ENCODE measurements around the gene EEF1A1. TPM values are rescaled to one million over a fixed set of nuclear protein-coding genes. Genes with fewer than 3 reads are reported as not detected.
"Not testable (repeated sequence)": the region's sequence is repeated elsewhere in the genome, so short reads cannot be mapped to it uniquely, and the experiment has no call there.

The EEF1A1 gene
- total RNA-seq, 1 experiment from 2014 or later = 9,713 TPM

GRCh38 chr6:73548458-73549446, 27.9 kb upstream of the EEF1A1 start:
- intact Hi-C loops (cut with micrococcal nuclease; ENCODE audit: unreplicated experiment) = no loop called here
- BruUV-seq (replicated peaks) = no TSS peak
- CTCF ChIA-PET = no interaction called here
- no peak overlapping the region for H3K4me3 ChIP-seq (ENCODE audit: low read depth, low read length, poor library complexity, severe bottlenecking)
- H3K27me3 ChIP-seq (replicated peaks; ENCODE audit: insufficient read depth, low read depth, low read length, poor library complexity) = no peaks in the 10 kb centered on the region
- no peak overlapping the region for H3K27ac ChIP-seq (ENCODE audit: low read depth, low read length, poor library complexity, severe bottlenecking)
- DNase-seq (ENCODE audit: low spot score) = no peak
- POLR2A ChIA-PET (ENCODE audit: low non-redundant PET) = interaction anchor here (0.6 kb wide), 1 partner anchor 62 kb away, joined by 3 read pairs; no protein-coding TSS in a partner anchor
- no peaks in the 10 kb centered on the region for H3K36me3 ChIP-seq (ENCODE audit: insufficient read depth, low read length, poor library complexity, severe bottlenecking)
- TF ChIP-seq EZH2 (IDR thresholded peaks at IDR 0.05; ENCODE audit: borderline replicate concordance, low read depth, low read length, poor library complexity, severe bottlenecking) (no peak), CTCF (conservative IDR thresholded peaks at IDR 0.05; ENCODE audit: low read depth, low read length) (no peak)
- H3K9me3 ChIP-seq (ENCODE audit: low read depth, low read length, poor library complexity, severe bottlenecking) = no peaks in the 10 kb centered on the region
- H3K4me1 ChIP-seq (ENCODE audit: insufficient read depth, low read length, poor library complexity, severe bottlenecking) = no peaks in the 10 kb centered on the region

GRCh38 chr6:73547036-73547435, 26.2 kb upstream of the EEF1A1 start:
- DNase-seq (ENCODE audit: low spot score) = no peak
- H3K27ac ChIP-seq (ENCODE audit: low read depth, low read length, poor library complexity, severe bottlenecking) = no peak overlapping the region
- no peak overlapping the region for H3K4me3 ChIP-seq (ENCODE audit: low read depth, low read length, poor library complexity, severe bottlenecking)
- ChIA-PET CTCF (no interaction called here), POLR2A (ENCODE audit: low non-redundant PET) (no interaction called here)
- H3K27me3 ChIP-seq (replicated peaks; ENCODE audit: insufficient read depth, low read depth, low read length, poor library complexity) = no peaks in the 10 kb centered on the region
- TF ChIP-seq CTCF (conservative IDR thresholded peaks at IDR 0.05; ENCODE audit: low read depth, low read length) (no peak), EZH2 (IDR thresholded peaks at IDR 0.05; ENCODE audit: borderline replicate concordance, low read depth, low read length, poor library complexity, severe bottlenecking) (no peak)
- intact Hi-C loops (cut with micrococcal nuclease; ENCODE audit: unreplicated experiment) = no loop called here
- BruUV-seq (replicated peaks) = no TSS peak
- no peaks in the 10 kb centered on the region for H3K4me1 ChIP-seq (ENCODE audit: insufficient read depth, low read length, poor library complexity, severe bottlenecking)
- H3K36me3 ChIP-seq (ENCODE audit: insufficient read depth, low read length, poor library complexity, severe bottlenecking) = no peaks in the 10 kb centered on the region
- no peaks in the 10 kb centered on the region for H3K9me3 ChIP-seq (ENCODE audit: low read depth, low read length, poor library complexity, severe bottlenecking)

- H3K36me3 ChIP-seq (ENCODE audit: insufficient read depth, low read length, poor library complexity, severe bottlenecking) = no peaks in the 10 kb centered on the region
- no peak for TF ChIP-seq EZH2 (IDR thresholded peaks at IDR 0.05; ENCODE audit: borderline replicate concordance, low read depth, low read length, poor library complexity, severe bottlenecking)
- TF ChIP-seq CTCF (conservative IDR thresholded peaks at IDR 0.05; ENCODE audit: low read depth, low read length) = no peak
- no peak overlapping the region for H3K4me3 ChIP-seq (ENCODE audit: low read depth, low read length, poor library complexity, severe bottlenecking)
- no peaks in the 10 kb centered on the region for H3K27me3 ChIP-seq (replicated peaks; ENCODE audit: insufficient read depth, low read depth, low read length, poor library complexity)
- no peak overlapping the region for H3K27ac ChIP-seq (ENCODE audit: low read depth, low read length, poor library complexity, severe bottlenecking)
- ChIA-PET POLR2A (ENCODE audit: low non-redundant PET) (no interaction called here), CTCF (no interaction called here)
- no peaks in the 10 kb centered on the region for H3K4me1 ChIP-seq (ENCODE audit: insufficient read depth, low read length, poor library complexity, severe bottlenecking)
- H3K9me3 ChIP-seq (ENCODE audit: low read depth, low read length, poor library complexity, severe bottlenecking) = no peaks in the 10 kb centered on the region
- intact Hi-C loops (cut with micrococcal nuclease; ENCODE audit: unreplicated experiment) = no loop called here
- BruUV-seq (replicated peaks) = no TSS peak
- DNase-seq (ENCODE audit: low spot score) = no peak
These were observed 22.1 kb upstream of the EEF1A1 start for GRCh38 chr6:73542891-73543290.

GRCh38 chr6:73542481-73542880, 21.6 kb upstream of the EEF1A1 start:
- H3K4me1 ChIP-seq (ENCODE audit: insufficient read depth, low read length, poor library complexity, severe bottlenecking); H3K9me3 ChIP-seq (ENCODE audit: low read depth, low read length, poor library complexity, severe bottlenecking); H3K27me3 ChIP-seq (replicated peaks; ENCODE audit: insufficient read depth, low read depth, low read length, poor library complexity); H3K36me3 ChIP-seq (ENCODE audit: insufficient read depth, low read length, poor library complexity, severe bottlenecking); CTCF ChIA-PET; BruUV-seq (replicated peaks); POLR2A ChIA-PET (ENCODE audit: low non-redundant PET); H3K4me3 ChIP-seq (ENCODE audit: low read depth, low read length, poor library complexity, severe bottlenecking); DNase-seq (ENCODE audit: low spot score); intact Hi-C loops (cut with micrococcal nuclease; ENCODE audit: unreplicated experiment); H3K27ac ChIP-seq (ENCODE audit: low read depth, low read length, poor library complexity, severe bottlenecking): not testable (repeated sequence)
